COR-L47 (cell line): ENCODE data around the gene CELF2.

Experiments
- DNase-seq: peaks from one replicate; lab custom pipeline; 2025; lab: John Stamatoyannopoulos, UW

Gene CELF2

GRCh38 chr10:11197878-11198277 is 180.2 kb downstream of the CELF2 start:
- no peak for DNase-seq

- DNase-seq: no peak
Observed at GRCh38 chr10:11201911-11202310, 184.2 kb downstream of the CELF2 start.

GRCh38 chr10:11204351-11204942 is 186.8 kb downstream of the CELF2 start:
- DNase-seq: no peak

GRCh38 chr10:11205030-11205772 is 187.5 kb downstream of the CELF2 start:
- no peak for DNase-seq

GRCh38 chr10:11206676-11207559 is 189.2 kb downstream of the CELF2 start:
- DNase-seq: no peak

GRCh38 chr10:11207560-11207844 is 189.8 kb downstream of the CELF2 start:
- no peak for DNase-seq

GRCh38 chr10:11208243-11208642 is 190.6 kb downstream of the CELF2 start:
- no peak for DNase-seq

- no peak for DNase-seq
Observed at GRCh38 chr10:11208908-11209829, 191.5 kb downstream of the CELF2 start.

- no peak for DNase-seq
Observed at GRCh38 chr10:11209830-11210181, 192.1 kb downstream of the CELF2 start.

- DNase-seq: no peak
Observed at GRCh38 chr10:11210211-11210922, 192.7 kb downstream of the CELF2 start.

GRCh38 chr10:11212288-11213085 is 194.8 kb downstream of the CELF2 start:
- no peak for DNase-seq

GRCh38 chr10:11213137-11213536 is 195.5 kb downstream of the CELF2 start:
- no peak for DNase-seq

GRCh38 chr10:11214407-11214806 is 196.7 kb downstream of the CELF2 start:
- no peak for DNase-seq

- no peak for DNase-seq
Observed at GRCh38 chr10:11215471-11215870, 197.8 kb downstream of the CELF2 start.

GRCh38 chr10:11217521-11217920 is 199.8 kb downstream of the CELF2 start:
- no peak for DNase-seq

- DNase-seq: no peak
Observed at GRCh38 chr10:11218395-11218794, 200.7 kb downstream of the CELF2 start.

- DNase-seq: no peak
Observed at GRCh38 chr10:11219431-11219830, 201.8 kb downstream of the CELF2 start.

GRCh38 chr10:11223081-11223480 is 205.4 kb downstream of the CELF2 start:
- DNase-seq: no peak

- no peak for DNase-seq
Observed at GRCh38 chr10:11223507-11224140, 206.0 kb downstream of the CELF2 start.

- DNase-seq: no peak
Observed at GRCh38 chr10:11224321-11224720, 206.6 kb downstream of the CELF2 start.
